T-helper 17 cell (primary cell): ENCODE data around the gene VWC2. TPM values are rescaled to one million over a fixed set of nuclear protein-coding genes. Genes with fewer than 3 reads are reported as not detected.

Experiments used
- ATAC-seq: fragments of 150-1000 bp; cut with Tn5 transposase; 2 replicates; pipeline ENCODE4 v1.10.0; 2021; ENCODE audit warnings: mild to moderate bottlenecking, moderate library complexity
- DNase-seq, 3 donors: peaks; one replicate each; pipeline versions ENCODE4 v3.0.0 to v3.0.0-alpha.2; 2020 to 2021
- H3K9me3 ChIP-seq: one replicate; pipeline ENCODE4 v1.7.0; 2013; ENCODE audit warnings: low read length, mild to moderate bottlenecking; ENCODE audit not compliant: control insufficient read depth, poor library complexity, severe bottlenecking
- H3K27ac Mint-ChIP-seq: one replicate; pipeline ENCODE4 v1.8.0; 2022; ENCODE audit warnings: mild to moderate bottlenecking, moderate library complexity, mixed read lengths
- H3K27me3 Mint-ChIP-seq: one replicate; pipeline ENCODE4 v1.8.0; 2022; ENCODE audit warnings: mixed read lengths
- H3K36me3 Mint-ChIP-seq: one replicate; pipeline ENCODE4 v1.8.0; 2022; ENCODE audit warnings: low read depth, mixed read lengths
- H3K4me1 Mint-ChIP-seq: one replicate; pipeline ENCODE4 v1.8.0; 2022; ENCODE audit warnings: mild to moderate bottlenecking, mixed read lengths
- H3K4me3 Mint-ChIP-seq: one replicate; pipeline ENCODE4 v1.8.0; 2022; ENCODE audit warnings: mild to moderate bottlenecking, moderate library complexity, mixed read lengths
- total RNA-seq, 4 donors: library from RNA in 2 of 4; stranded (reverse) in 2 of 4; gene quantifications; one replicate each; pipeline ENCODE4 v1.2.3 and lab custom pipeline; 2022 to 2026

The VWC2 gene
- total RNA-seq = not detected
- 0 to 0.08 reads per million in 2 donors for total RNA-seq (lab: John Stamatoyannopoulos, UW)

DNA sequence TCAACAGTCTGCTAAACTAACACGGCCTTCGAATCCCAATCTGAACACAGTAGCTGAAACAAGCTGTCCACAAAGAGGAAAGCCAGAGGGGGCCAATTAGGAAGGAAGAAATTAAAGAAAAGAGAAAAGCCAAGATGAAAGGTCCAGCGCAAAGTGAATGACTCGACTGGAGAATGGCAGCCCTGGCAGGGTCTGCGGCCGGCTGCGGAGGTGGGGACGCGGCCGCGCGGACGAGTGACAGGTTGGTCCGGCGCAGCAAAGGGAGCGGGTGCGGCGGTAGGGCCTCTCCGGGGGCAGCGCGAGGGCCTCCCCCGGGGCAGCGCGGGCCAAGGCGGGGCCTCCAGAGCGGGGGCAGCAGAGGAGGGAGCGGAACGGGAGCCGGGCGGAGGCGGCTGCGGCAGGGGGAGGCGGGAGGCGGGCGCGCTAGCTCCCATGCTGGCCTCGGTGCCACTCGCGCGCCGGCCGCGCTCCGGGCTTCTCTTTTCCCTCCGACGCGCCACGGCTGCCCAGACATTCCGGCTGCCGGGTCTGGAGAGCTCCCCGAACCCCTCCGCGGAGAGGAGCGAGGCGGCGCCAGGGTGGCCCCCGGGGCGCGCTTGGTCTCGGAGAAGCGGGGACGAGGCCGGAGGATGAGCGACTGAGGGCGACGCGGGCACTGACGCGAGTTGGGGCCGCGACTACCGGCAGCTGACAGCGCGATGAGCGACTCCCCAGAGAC lies at the start of gene VWC2:
VWC2 (plus strand) TSS at position 421 of the 718 bp plus-strand sequence. CDS start 1,798 bp downstream, outside the sequence.
- Mint-ChIP-seq H3K27ac (no peak within 1 kb of the TSS), H3K27me3 (peaks cover 45% of the 10 kb centered on the region), H3K36me3 (peaks cover 2% of the 10 kb centered on the region), H3K4me1 (no peaks in the 10 kb centered on the region), H3K4me3 (no peak within 1 kb of the TSS)
- no peaks in the 10 kb centered on the region for H3K9me3 ChIP-seq
- DNase-seq = no peak
- no peak for ATAC-seq

DNA sequence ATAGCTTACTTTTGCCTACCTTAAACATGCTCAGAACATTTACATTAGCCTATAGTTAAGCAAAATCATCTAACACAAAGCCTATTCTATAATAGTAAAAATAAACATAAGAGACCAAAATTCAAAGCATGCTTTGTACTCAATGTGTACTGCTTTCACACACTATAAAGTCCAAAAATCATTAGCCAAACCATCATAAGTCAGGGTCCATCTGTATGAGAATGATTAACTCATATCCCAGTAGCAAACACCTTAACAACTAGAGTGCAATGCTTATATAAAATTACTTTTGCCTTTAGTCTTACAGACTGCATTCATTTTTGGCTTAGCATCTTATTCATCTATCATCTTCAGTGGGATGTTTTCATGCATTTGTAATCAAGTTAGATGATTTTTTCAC lies 49.4 kb upstream of the VWC2 start:
- Mint-ChIP-seq H3K4me3 (no peak overlapping the region), H3K4me1 (no peaks in the 10 kb centered on the region), H3K27ac (no peak overlapping the region), H3K27me3 (no peaks in the 10 kb centered on the region), H3K36me3 (no peaks in the 10 kb centered on the region)
- DNase-seq (no peak), ATAC-seq (no peak)
- no peaks in the 10 kb centered on the region for H3K9me3 ChIP-seq

DNA sequence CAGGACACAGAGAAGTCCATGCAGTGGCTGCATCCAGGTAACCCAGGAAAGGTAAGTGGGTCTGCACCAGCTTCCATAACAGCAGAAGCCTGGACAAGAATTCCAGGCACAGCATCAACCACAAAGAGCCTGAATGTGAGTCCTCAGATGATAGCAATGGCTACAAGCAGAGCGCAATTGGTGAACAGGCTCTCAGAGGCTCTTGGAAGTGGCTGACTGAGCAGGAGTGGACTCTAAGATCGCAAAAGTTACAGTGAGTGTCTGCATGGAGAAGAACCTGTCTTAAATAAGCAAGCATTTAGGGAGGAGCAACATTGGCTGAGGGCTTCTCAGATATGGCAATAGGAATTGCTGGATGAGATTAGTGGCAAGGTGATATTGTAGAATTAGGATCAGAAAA lies 41.6 kb upstream of the VWC2 start:
- Mint-ChIP-seq H3K27me3 (no peaks in the 10 kb centered on the region), H3K4me1 (no peaks in the 10 kb centered on the region), H3K36me3 (no peaks in the 10 kb centered on the region), H3K4me3 (no peak overlapping the region), H3K27ac (no peak overlapping the region)
- DNase-seq = no peak
- ATAC-seq = no peak
- H3K9me3 ChIP-seq = no peaks in the 10 kb centered on the region

DNA sequence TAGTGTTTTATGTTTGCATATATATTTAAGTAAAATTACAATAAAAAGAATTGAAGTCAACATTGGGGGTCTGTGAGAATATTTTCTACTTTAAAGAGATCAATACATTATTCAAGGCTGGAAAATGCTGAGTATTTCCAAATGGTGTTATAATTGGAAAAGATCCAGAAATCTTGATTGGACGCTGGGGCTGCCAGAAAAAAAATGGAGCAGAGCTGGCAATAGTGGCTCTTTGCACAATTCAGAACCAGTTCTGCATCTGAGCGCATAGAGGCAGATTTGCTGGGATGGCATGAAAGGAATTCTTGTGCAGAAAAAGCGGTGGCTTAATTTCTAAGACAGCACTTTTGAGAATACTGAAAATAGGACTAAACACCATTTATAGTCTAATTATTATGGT lies 10.8 kb upstream of the VWC2 start:
- Mint-ChIP-seq H3K27ac (no peak overlapping the region), H3K4me3 (no peak overlapping the region), H3K4me1 (no peaks in the 10 kb centered on the region), H3K36me3 (no peaks in the 10 kb centered on the region), H3K27me3 (no peaks in the 10 kb centered on the region)
- no peak for ATAC-seq
- DNase-seq = no peak
- H3K9me3 ChIP-seq = no peaks in the 10 kb centered on the region

DNA sequence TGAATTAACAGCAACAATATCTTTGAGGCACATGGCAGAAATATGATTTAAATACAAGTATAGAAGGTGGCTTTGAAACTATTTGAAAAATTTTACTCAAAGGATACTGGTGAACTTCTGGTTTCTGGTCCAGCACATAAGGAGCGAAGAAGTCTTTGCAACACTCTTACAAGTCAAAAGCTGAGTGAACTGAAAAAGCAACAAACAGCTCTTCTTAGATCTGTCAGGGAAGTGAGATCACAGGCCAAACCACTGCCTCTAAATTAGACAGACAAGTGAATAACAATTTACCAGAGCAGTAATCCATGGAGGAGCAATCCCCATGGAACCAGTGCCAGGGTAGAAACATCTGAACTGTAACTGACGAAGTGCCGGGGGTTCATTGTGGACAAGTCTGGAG lies 9.6 kb upstream of the VWC2 start:
- H3K36me3 Mint-ChIP-seq = no peaks in the 10 kb centered on the region
- no peaks in the 10 kb centered on the region for H3K27me3 Mint-ChIP-seq
- no peak overlapping the region for H3K27ac Mint-ChIP-seq
- DNase-seq (no peak), ATAC-seq (no peak)
- no peak overlapping the region for H3K4me3 Mint-ChIP-seq
- no peaks in the 10 kb centered on the region for H3K9me3 ChIP-seq
- H3K4me1 Mint-ChIP-seq = no peaks in the 10 kb centered on the region

DNA sequence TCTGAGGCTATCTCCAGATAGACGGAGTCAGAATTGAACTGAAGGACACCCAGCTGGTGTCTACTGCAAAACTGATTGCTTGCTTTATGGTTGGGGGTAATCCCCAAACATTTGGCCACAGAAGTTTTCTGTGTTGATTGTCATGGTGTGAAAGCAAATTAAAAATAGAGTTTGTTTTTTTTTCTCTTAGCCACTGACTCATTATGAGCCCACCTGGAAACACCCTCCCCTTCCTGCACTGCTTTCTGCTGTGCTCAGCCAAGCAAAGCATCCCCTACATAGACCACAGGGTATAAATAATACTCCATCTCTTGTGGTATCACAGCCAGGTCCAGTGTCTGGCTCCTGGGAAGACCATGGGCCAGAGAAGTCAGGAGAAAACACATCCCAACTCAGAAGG lies 6.5 kb upstream of the VWC2 start:
- no peaks in the 10 kb centered on the region for H3K9me3 ChIP-seq
- DNase-seq (no peak), ATAC-seq (no peak)
- H3K27me3 Mint-ChIP-seq = peaks cover 9% of the 10 kb centered on the region
- H3K27ac Mint-ChIP-seq = no peak overlapping the region
- no peak overlapping the region for H3K4me3 Mint-ChIP-seq
- H3K4me1 Mint-ChIP-seq = no peaks in the 10 kb centered on the region
- peaks cover 2% of the 10 kb centered on the region for H3K36me3 Mint-ChIP-seq

DNA sequence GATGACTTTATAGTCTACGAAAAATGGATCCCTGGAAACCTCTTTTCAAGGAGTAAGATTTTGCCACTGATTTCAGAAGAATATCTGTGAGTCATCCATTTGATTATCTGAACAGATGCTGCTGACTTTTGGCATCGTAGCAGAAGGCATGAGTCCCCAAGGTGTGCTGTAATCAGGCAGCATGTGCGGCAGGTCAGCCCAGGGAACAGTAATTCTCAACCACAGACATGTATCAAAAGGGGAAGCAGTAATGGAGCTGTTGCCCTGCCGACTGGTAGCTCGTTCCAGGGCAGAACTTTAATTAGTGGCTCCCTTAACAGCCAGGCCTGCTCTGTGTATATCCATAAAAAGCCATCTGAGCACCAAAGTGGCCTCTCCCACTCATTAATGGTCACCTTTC lies 5.7 kb upstream of the VWC2 start:
- H3K4me1 Mint-ChIP-seq = no peaks in the 10 kb centered on the region
- no peak overlapping the region for H3K4me3 Mint-ChIP-seq
- H3K9me3 ChIP-seq = no peaks in the 10 kb centered on the region
- peaks cover 16% of the 10 kb centered on the region for H3K27me3 Mint-ChIP-seq
- H3K27ac Mint-ChIP-seq = no peak overlapping the region
- ATAC-seq = no peak
- peaks cover 2% of the 10 kb centered on the region for H3K36me3 Mint-ChIP-seq
- DNase-seq = no peak

DNA sequence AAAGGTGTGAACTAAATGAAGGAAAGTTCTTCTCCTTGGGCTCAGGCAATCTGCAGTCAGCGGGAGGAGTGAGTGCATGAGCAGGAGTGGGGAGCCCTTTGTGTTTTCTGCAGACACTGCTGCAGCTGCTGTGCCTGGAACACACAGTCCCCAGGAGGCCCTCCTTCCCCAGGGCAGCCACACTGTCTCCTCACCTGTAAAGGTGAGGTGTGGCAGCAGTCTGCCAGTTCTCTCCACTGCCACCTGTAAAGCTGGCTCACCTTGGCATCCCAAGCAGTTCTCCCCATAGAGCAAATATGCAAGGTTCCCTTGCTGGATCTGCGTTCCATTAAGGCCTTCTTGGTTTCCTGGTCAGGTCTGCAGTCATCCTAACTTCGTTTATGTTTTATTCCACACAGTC lies 5.2 kb upstream of the VWC2 start:
- Mint-ChIP-seq H3K4me3 (no peak overlapping the region), H3K4me1 (no peaks in the 10 kb centered on the region), H3K27ac (no peak overlapping the region), H3K27me3 (peaks cover 22% of the 10 kb centered on the region), H3K36me3 (peaks cover 2% of the 10 kb centered on the region)
- DNase-seq (no peak), ATAC-seq (no peak)
- no peaks in the 10 kb centered on the region for H3K9me3 ChIP-seq

DNA sequence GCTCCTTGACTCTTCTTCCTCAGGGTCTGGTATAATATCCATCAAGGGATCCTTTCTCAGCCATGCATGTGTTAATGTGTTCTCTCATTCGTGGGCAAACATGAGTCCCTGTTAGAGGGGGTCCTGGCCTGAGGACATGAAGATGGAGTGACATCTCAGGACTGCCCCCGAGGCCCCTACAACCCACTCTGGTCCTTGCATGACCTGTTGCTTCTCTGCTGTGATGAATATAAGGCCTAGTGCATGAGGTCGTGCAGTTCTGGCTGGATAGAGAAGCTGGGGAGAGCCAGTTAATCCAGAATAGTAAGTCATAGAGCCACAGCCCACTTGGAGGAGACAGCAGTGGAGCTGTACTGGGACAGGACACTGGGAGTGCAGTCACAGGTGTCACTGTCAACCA lies 4.6 kb upstream of the VWC2 start:
- DNase-seq (no peak), ATAC-seq (no peak)
- H3K36me3 Mint-ChIP-seq = peaks cover 2% of the 10 kb centered on the region
- H3K4me1 Mint-ChIP-seq = no peaks in the 10 kb centered on the region
- no peak overlapping the region for H3K4me3 Mint-ChIP-seq
- no peaks in the 10 kb centered on the region for H3K9me3 ChIP-seq
- H3K27me3 Mint-ChIP-seq = peaks cover 22% of the 10 kb centered on the region
- H3K27ac Mint-ChIP-seq = no peak overlapping the region

DNA sequence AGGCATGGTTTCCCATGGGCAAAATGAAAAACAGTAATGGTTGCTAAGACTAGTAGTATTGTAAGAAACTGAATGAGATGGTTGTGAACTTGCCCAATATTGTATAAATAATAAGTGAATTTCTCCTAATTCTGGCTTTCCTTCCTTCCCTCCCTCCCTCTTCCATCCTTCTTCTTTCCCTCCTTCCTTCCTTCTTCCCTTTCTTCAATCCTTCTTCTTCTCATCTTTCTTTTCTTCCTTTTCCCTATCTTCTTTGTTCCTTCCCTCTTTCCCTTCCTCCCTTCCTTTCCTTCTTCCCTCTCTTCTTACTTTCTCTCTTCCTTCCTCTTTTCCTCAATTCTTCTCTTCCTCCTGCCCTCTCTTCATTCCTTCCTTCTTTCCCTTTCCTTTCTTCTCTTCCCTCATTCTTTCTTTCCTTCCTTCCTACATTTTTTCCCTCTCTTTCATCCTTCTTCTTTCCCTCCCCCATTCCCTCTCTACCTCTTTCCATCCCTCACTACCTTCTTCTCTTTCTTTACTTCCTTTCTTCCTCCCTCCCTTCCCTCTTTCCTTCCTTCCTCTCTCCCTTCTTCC lies 4.1 kb upstream of the VWC2 start:
- H3K27me3 Mint-ChIP-seq = peaks cover 22% of the 10 kb centered on the region
- ATAC-seq = no peak
- H3K36me3 Mint-ChIP-seq = peaks cover 2% of the 10 kb centered on the region

DNA sequence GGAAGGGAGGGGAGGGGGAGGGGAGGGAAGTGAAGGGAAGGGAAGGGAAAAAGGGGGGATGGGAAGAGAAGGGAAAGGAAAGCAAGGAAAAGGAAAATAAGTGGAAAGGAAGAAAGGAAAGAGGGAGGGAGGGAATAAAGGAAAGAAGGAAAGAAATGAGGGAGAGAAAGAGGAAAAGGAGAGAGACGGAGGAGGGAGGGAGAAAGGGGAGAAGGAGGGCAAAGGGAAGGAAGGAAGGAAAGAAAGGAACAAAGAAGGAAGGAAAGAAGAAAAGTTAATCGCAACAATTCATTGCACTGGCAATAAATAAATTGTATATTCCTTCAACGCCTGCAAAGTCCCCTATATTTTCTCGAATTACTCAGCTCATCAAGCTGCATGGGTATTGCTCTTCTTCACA lies 2.6 kb upstream of the VWC2 start:
- no peak for ATAC-seq
- no peak overlapping the region for H3K27ac Mint-ChIP-seq

More for the DNA sequence above, 4.1 kb upstream of the VWC2 start:
- H3K4me1 Mint-ChIP-seq = no peaks in the 10 kb centered on the region
- H3K4me3 Mint-ChIP-seq = no peak overlapping the region
- DNase-seq = no peak
- no peaks in the 10 kb centered on the region for H3K9me3 ChIP-seq
- no peak overlapping the region for H3K27ac Mint-ChIP-seq

DNA sequence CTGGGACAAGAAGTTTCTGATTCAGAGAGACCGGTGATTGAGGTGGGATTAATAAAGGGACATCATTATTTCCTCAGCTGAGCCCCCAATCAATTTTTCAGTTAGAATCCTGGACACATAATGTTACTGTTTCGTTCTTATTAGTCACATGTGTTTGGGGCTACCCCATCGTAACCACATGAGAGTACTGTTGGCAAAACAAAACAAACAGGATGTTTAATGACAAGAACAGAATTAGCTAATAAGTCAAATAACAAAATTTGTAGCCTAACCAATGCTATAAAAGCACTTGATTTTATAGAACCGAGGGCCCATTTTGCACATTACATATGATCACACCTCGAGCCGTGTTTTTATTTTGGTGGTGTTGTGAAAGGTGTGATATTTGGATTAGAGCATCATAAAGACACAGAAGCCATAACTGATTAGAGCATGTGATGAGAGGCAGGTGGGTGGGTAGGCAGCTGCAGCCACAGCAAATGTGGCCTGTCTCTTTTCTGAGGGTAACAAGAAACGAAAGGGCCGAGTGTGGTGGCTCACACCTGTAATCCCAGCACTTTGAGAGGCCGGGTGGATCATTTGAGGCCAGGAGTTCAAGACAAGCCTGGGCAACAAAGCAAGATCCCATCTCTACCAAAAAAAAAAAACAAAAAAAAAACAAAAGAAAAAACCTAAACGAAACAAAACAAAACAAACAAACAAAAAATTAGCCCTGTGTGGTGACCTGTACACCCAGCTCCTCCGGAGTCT lies 1.8 kb upstream of the VWC2 start:
- peaks cover 2% of the 10 kb centered on the region for H3K36me3 Mint-ChIP-seq
- ATAC-seq = no peak
- H3K9me3 ChIP-seq = no peaks in the 10 kb centered on the region
- no peaks in the 10 kb centered on the region for H3K4me1 Mint-ChIP-seq
- peaks cover 32% of the 10 kb centered on the region for H3K27me3 Mint-ChIP-seq
- H3K4me3 Mint-ChIP-seq = no peak overlapping the region
- no peak overlapping the region for H3K27ac Mint-ChIP-seq
- DNase-seq = no peak

More for the DNA sequence above, 2.6 kb upstream of the VWC2 start:
- no peak overlapping the region for H3K4me3 Mint-ChIP-seq
- H3K27me3 Mint-ChIP-seq = peaks cover 24% of the 10 kb centered on the region
- peaks cover 2% of the 10 kb centered on the region for H3K36me3 Mint-ChIP-seq
- no peak for DNase-seq
- H3K9me3 ChIP-seq = no peaks in the 10 kb centered on the region
- no peaks in the 10 kb centered on the region for H3K4me1 Mint-ChIP-seq

DNA sequence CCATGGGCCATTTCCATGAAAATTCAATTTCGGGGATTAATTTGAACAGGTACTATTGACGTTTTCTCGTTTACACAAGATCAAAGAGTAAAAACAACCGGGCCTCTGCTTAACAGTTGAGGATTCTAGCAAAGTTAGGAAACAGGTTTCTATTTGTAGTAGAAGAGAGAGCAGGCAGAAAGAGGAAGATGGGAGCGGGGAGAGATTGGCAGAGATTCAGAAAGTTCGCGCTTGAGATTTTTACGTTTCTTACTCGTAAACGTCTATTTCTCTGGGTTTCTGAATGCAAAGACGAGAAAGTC lies 571 bp upstream of the VWC2 start:
- ATAC-seq (no peak), DNase-seq (no peak)
- H3K4me3 Mint-ChIP-seq = no peak overlapping the region
- peaks cover 2% of the 10 kb centered on the region for H3K36me3 Mint-ChIP-seq
- no peaks in the 10 kb centered on the region for H3K9me3 ChIP-seq
- no peak overlapping the region for H3K27ac Mint-ChIP-seq
- peaks cover 44% of the 10 kb centered on the region for H3K27me3 Mint-ChIP-seq
- H3K4me1 Mint-ChIP-seq = no peaks in the 10 kb centered on the region
